ENCODE results near the gene MCF2L2.

Gene MCF2L2

DNA sequence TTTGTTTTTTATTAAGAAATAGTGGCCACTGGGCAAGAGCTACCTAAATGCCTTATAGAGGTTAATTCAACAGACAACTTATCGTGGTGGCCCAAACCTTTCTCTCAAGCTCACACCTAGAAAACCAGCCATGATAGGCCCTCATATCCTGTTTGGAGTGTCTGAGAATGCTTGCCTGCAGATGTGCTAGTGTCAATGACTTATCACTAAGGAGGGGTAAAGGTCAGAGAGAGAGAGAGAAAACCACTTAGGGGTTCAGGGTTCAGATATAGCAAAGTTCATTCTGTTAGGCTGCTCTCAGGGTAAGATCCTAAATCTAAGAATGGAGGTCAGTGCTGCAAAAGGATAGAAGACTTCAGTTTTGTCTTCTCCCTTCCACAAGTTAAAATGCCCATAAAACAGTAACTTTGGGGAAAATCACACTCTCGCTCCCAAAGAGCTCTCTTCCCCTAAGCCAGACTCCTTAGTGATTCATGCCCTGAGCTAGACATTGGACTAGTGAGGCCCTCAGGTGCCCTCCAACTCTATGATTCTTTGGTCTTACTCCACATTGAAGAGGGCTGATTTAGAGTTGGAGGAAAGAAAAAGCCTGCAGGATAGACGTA, 205.7 kb downstream of the MCF2L2 start:
- Histone ChIP-seq H3K27me3 (ENCODE audit: insufficient read depth, low read depth) (no peaks in the 10 kb centered on the region), H3K36me3 (ENCODE audit: insufficient read depth) (no peaks in the 10 kb centered on the region), H3K27ac (no peak overlapping the region), H3K9ac (no peak overlapping the region), H3K4me3 (IDR thresholded peaks at IDR 0.05; ENCODE audit: insufficient read depth, low read depth, low read length) (no peak overlapping the region), H3K4me1 (ENCODE audit: low read depth, poor library complexity, severe bottlenecking) (no peaks in the 10 kb centered on the region), H2AFZ (ENCODE audit: low read depth) (no peak overlapping the region), H4K20me1 (ENCODE audit: insufficient read depth) (no peaks in the 10 kb centered on the region), H3K79me2 (ENCODE audit: insufficient read depth, low read depth) (no peaks in the 10 kb centered on the region), H3K4me2 (no peak overlapping the region)
- TF ChIP-seq, protein P1, sequence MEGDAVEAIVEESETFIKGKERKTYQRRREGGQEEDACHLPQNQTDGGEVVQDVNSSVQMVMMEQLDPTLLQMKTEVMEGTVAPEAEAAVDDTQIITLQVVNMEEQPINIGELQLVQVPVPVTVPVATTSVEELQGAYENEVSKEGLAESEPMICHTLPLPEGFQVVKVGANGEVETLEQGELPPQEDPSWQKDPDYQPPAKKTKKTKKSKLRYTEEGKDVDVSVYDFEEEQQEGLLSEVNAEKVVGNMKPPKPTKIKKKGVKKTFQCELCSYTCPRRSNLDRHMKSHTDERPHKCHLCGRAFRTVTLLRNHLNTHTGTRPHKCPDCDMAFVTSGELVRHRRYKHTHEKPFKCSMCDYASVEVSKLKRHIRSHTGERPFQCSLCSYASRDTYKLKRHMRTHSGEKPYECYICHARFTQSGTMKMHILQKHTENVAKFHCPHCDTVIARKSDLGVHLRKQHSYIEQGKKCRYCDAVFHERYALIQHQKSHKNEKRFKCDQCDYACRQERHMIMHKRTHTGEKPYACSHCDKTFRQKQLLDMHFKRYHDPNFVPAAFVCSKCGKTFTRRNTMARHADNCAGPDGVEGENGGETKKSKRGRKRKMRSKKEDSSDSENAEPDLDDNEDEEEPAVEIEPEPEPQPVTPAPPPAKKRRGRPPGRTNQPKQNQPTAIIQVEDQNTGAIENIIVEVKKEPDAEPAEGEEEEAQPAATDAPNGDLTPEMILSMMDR (conservative IDR thresholded peaks at IDR 0.05; ENCODE audit: low read depth, low read length), result no peak

DNA sequence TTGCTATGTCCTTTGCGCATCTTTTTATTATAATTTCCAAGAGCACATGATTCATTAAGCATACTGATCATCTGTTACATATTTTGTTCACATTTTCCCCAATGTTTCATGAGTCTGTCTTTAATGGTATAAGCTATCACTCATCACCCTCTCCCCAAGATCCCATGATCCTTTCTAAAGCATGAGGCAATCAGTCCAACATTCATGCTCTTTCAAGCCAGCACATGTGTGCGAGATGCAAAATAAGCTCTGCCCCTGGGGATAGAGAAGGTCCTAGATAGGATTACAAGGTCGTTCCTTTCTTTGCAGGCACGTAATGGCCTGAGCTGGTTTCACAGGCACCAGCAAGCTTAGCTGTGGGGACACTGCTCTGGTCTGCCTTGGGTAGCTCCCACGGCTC, 207.6 kb downstream of the MCF2L2 start:
- no peak overlapping the region for H3K4me3 ChIP-seq (IDR thresholded peaks at IDR 0.05; ENCODE audit: insufficient read depth, low read depth, low read length)
- H3K79me2 ChIP-seq (ENCODE audit: insufficient read depth, low read depth), result no peaks in the 10 kb centered on the region
- H3K36me3 ChIP-seq (ENCODE audit: insufficient read depth), result no peaks in the 10 kb centered on the region
- no peak overlapping the region for H3K27ac ChIP-seq
- no peak overlapping the region for H3K4me2 ChIP-seq
- no peaks in the 10 kb centered on the region for H4K20me1 ChIP-seq (ENCODE audit: insufficient read depth)
- TF ChIP-seq, protein P1 (conservative IDR thresholded peaks at IDR 0.05; ENCODE audit: low read depth, low read length), result no peak
- no peaks in the 10 kb centered on the region for H3K4me1 ChIP-seq (ENCODE audit: low read depth, poor library complexity, severe bottlenecking)
- H2AFZ ChIP-seq (ENCODE audit: low read depth), result no peak overlapping the region
- H3K27me3 ChIP-seq (ENCODE audit: insufficient read depth, low read depth), result no peaks in the 10 kb centered on the region
- H3K9ac ChIP-seq, result no peak overlapping the region

DNA sequence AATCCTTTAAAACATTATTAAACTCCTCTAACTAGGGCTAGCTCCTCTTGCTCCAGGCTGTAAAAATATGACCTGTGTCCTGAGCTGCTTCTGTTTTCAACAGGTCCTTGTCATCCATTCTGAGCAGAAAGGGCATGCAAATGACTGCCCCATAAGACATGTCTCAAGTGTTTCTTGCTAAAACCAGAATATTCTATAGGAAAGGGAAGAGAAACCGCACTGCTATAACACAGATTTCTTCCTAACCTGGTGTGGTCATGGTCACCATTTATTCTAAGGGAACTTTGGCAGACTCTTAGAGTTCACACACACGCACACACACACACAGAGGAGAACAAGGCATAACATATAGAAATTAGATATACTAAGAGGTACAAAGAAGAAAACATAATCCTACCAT, 209.6 kb downstream of the MCF2L2 start:
- no peaks in the 10 kb centered on the region for H3K36me3 ChIP-seq (ENCODE audit: insufficient read depth)
- no peaks in the 10 kb centered on the region for H3K4me1 ChIP-seq (ENCODE audit: low read depth, poor library complexity, severe bottlenecking)

DNA sequence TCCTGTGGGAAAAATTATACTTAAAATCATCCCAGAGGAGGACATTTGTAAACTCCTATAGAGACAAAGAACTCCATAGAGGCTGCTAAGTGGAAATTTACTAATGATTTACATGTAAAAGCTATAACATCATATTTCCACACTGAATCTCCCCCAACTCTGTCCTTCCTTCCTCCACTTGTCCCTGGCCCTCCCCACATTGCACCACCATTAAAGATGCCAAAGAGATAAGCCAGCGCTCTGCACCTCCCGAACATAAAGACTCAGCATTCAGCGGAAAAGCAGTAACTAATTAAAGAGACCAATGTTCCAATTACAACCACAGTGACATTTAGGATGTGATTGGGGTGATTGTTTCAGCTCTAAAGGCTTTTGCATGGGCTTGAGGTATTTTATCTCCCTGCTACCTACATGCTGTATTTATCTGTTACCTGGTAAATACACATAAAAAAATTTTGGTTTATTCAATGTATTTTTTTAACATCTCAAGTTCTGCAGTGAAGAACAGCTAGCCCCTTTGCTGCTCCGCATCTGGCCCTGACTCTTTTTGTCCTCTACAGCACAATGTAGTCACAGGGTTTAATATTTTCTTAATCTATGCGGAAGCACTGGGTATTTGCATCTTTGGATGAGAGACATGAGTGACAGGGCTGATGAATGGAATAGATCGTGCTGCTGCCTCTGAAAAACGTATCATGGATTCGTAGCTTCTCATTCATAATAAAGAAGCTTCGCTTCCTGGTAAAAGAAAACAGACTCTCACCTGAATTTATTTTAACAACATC, 210.7 kb downstream of the MCF2L2 start:
- Histone ChIP-seq H2AFZ (ENCODE audit: low read depth) (no peak overlapping the region), H3K4me1 (ENCODE audit: low read depth, poor library complexity, severe bottlenecking) (no peaks in the 10 kb centered on the region), H3K9ac (no peak overlapping the region), H3K4me3 (IDR thresholded peaks at IDR 0.05; ENCODE audit: insufficient read depth, low read depth, low read length) (no peak overlapping the region), H3K36me3 (ENCODE audit: insufficient read depth) (no peaks in the 10 kb centered on the region), H3K27me3 (ENCODE audit: insufficient read depth, low read depth) (no peaks in the 10 kb centered on the region), H3K4me2 (no peak overlapping the region), H4K20me1 (ENCODE audit: insufficient read depth) (no peaks in the 10 kb centered on the region), H3K27ac (no peak overlapping the region), H3K79me2 (ENCODE audit: insufficient read depth, low read depth) (no peaks in the 10 kb centered on the region)
- TF ChIP-seq, protein P1 (conservative IDR thresholded peaks at IDR 0.05; ENCODE audit: low read depth, low read length), result no peak

More for the DNA sequence above, 209.6 kb downstream of the MCF2L2 start:
- TF ChIP-seq, protein P1 (conservative IDR thresholded peaks at IDR 0.05; ENCODE audit: low read depth, low read length), result no peak
- no peak overlapping the region for H3K9ac ChIP-seq
- no peak overlapping the region for H3K27ac ChIP-seq
- H3K4me3 ChIP-seq (IDR thresholded peaks at IDR 0.05; ENCODE audit: insufficient read depth, low read depth, low read length), result no peak overlapping the region
- H3K4me2 ChIP-seq, result no peak overlapping the region
- H3K79me2 ChIP-seq (ENCODE audit: insufficient read depth, low read depth), result no peaks in the 10 kb centered on the region
- H3K27me3 ChIP-seq (ENCODE audit: insufficient read depth, low read depth), result no peaks in the 10 kb centered on the region
- no peaks in the 10 kb centered on the region for H4K20me1 ChIP-seq (ENCODE audit: insufficient read depth)
- no peak overlapping the region for H2AFZ ChIP-seq (ENCODE audit: low read depth)
